ENCODE data around the gene GABBR2.

- TF ChIP-seq CTCF (IDR thresholded peaks at IDR 0.05) = no peak
- TF ChIP-seq POLR2A (IDR thresholded peaks at IDR 0.05) = no peak
Observed at GRCh38 chr9:98637381-98637780, 71.4 kb downstream of the GABBR2 start.
